Lung (tissue), 12 donors: ENCODE data around the gene SH3RF2. TPM values are rescaled to one million over a fixed set of nuclear protein-coding genes. Genes with fewer than 3 reads are reported as not detected.

Experiments used
- ATAC-seq: fragments of 200-7000 bp; cut with Tn5 transposase; one replicate; pipeline ENCODE4 v1.9.1; 2020; ENCODE audit warnings: moderate number of reproducible peaks; ENCODE audit not compliant: insufficient read depth, low FRiP score
- DNase-seq, 3 donors: peaks; one replicate each; pipeline ENCODE4 v3.0.0-alpha.2; 2013 to 2017
- H3K27ac ChIP-seq, 2 donors: one replicate each; pipeline ENCODE4 v1.5.1; 2013; ENCODE audit warnings: mild to moderate bottlenecking in 2 of 2, moderate library complexity in 2 of 2, control low read depth in 1 of 2, inconsistent platforms in 1 of 2, low read depth in 1 of 2, low read length in 1 of 2
- H3K27me3 ChIP-seq, 3 donors: one replicate each; pipeline ENCODE4 v1.5.1; 2013; ENCODE audit warnings: low read length in 2 of 3; ENCODE audit not compliant: control insufficient read depth in 3 of 3, insufficient read depth in 3 of 3
- H3K36me3 ChIP-seq, 4 donors: one replicate each; pipeline ENCODE4 v1.5.1; 2013; ENCODE audit warnings: low read length in 4 of 4, mild to moderate bottlenecking in 1 of 4, moderate library complexity in 1 of 4; ENCODE audit not compliant: control insufficient read depth in 4 of 4, insufficient read depth in 4 of 4
- H3K4me1 ChIP-seq, 5 donors: one replicate each; pipeline ENCODE4 v1.5.1; 2013; ENCODE audit warnings: low read length in 5 of 5, mild to moderate bottlenecking in 2 of 5, moderate library complexity in 1 of 5; ENCODE audit not compliant: control insufficient read depth in 5 of 5, insufficient read depth in 5 of 5
- H3K4me3 ChIP-seq: one replicate; pipeline ENCODE4 v1.5.1; 2013; ENCODE audit warnings: mild to moderate bottlenecking, control low read depth, moderate library complexity
- H3K9ac ChIP-seq, 2 donors: one replicate each; pipeline ENCODE4 v1.5.1; 2013; ENCODE audit warnings: low read length in 2 of 2, control low read depth in 1 of 2; ENCODE audit not compliant: insufficient read depth in 1 of 2
- H3K9me3 ChIP-seq, 4 donors: one replicate each; pipeline ENCODE4 v1.5.1; 2013; ENCODE audit warnings: low read length in 3 of 4, mild to moderate bottlenecking in 1 of 4, moderate library complexity in 1 of 4; ENCODE audit not compliant: control insufficient read depth in 4 of 4, insufficient read depth in 3 of 4
- CTCF ChIP-seq: IDR thresholded peaks from 2 replicates; pipeline ENCODE4 v1.5.1; 2012; ENCODE audit warnings: mild to moderate bottlenecking; ENCODE audit errors: control extremely low read depth, extremely low read depth
- WGBS, 2 donors: extraction: QIAGEN DNeasy Blood & Tissue Kit; methylation state at CpG; one replicate each; pipeline ENCODE4 v1.1.7; 2013; 5-methylcytosine and 5-hydroxymethylcytosine counted together
- polyA plus RNA-seq, 2 donors: library from polyadenylated mRNA; stranded (reverse); fragments of 200-250 nt; gene quantifications; one replicate each; pipeline ENCODE4 v1.2.1, GENCODE V29; 2013
- total RNA-seq, 2 donors: library from RNA; depleted of rRNA in 1 of 2; stranded (reverse); fragments of >200 nt in 1 of 2; gene quantifications; one replicate each; pipeline ENCODE4 v1.2.1, GENCODE V29; 2014 to 2021
- donor health status: control.
- donor health status: control.
- donor health status: Bipolar disorder and iron deficiency.
- donor health status: healthy.
- donor health status: DM: yes; HTN: yes; CAD: no.

The SH3RF2 gene
- total and polyA plus RNA-seq, 4 donors, result 1.3 to 14.3 (median 5.0) TPM

DNA sequence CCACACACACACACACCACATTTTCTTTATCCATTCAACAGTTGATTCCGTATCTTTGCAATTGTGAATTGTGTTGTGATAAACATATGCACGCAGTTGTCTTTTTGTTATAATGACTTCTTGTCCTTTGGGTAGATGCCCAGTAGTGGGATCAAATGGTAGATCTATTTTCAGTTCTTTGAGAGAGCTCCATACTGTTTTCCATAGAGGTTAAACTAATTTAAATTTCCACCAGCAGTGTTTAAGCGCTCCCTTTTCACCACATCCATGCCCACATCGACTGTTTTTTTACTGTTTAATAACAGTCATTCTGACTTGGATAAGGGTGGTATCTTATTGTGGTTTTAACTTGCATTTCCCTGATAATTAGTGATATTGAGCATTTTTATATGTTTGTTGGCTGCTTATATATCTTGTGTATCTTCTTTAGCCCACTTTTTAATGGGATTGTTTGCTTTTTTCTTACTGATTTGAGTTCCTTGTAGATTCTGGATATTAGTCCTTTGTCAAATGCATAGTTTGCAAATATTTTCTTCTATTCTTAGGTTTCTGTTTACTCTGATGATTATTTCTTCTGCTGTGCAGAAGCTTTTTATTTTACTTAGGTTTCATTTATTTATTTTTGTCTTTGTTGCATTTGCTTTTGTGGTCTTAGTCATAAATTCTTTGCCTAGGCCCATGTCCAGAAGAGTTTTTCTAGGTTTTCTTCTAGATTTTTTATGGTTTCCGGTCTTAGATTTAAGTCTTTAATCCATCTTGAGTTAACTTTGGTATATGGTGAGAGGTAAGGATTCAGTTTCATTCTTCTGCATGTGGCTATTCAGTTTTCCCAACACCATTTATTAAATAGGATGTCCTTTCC lies 82.4 kb downstream of the SH3RF2 start:
- Histone ChIP-seq H3K27me3 (no peaks in the 10 kb centered on the region), H3K36me3 (no peaks in the 10 kb centered on the region), H3K9me3 (no peaks in the 10 kb centered on the region), H3K27ac (no peak overlapping the region), H3K4me3 (no peak overlapping the region), H3K4me1 (no peaks in the 10 kb centered on the region), H3K9ac (no peak overlapping the region)
- WGBS, 2 donors, result 73 to 76% methylated on average over 5 of the region's 5 CpGs
- no peak for DNase-seq
- TF ChIP-seq CTCF, result no peak
- ATAC-seq, result no peak

GRCh38 chr5:146020100-146020499 lies 83.7 kb downstream of the SH3RF2 start:
- ATAC-seq, result no peak
- Histone ChIP-seq H3K9me3 (no peaks in the 10 kb centered on the region), H3K27me3 (no peaks in the 10 kb centered on the region), H3K4me1 (no peaks in the 10 kb centered on the region), H3K4me3 (no peak overlapping the region), H3K9ac (no peak overlapping the region), H3K36me3 (no peaks in the 10 kb centered on the region), H3K27ac (no peak overlapping the region)
- no peak for TF ChIP-seq CTCF
- no peak for DNase-seq
- WGBS, 2 donors, result 34 to 45% methylated on average over 2 of the region's 2 CpGs

DNA sequence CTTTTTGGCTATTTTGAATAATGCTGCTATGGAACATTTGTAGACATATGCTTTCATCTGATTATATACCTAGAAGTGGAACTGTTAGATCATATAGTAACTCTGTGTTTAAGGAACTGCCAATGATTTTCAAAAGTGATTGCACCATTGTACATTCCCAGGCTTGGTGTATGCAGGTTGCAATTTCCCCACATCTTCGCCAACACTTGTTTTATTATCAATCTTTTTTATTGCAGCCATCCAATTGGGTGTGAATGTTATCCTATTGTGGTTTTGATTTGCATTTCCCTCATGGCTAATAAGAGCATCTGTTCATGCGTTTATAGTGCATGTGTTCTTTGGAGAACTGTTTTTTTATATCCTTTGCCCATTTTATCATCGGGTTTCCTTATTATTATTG lies 87.7 kb downstream of the SH3RF2 start:
- TF ChIP-seq CTCF, result no peak
- Histone ChIP-seq H3K9ac (no peak overlapping the region), H3K27me3 (no peaks in the 10 kb centered on the region), H3K9me3 (no peaks in the 10 kb centered on the region), H3K4me1 (no peaks in the 10 kb centered on the region), H3K27ac (no peak overlapping the region), H3K4me3 (no peak overlapping the region), H3K36me3 (no peaks in the 10 kb centered on the region)
- 92 to 94% methylated on average over 3 of the region's 3 CpGs for WGBS, 2 donors
- DNase-seq, result no peak
- ATAC-seq, result no peak
